Type B pancreatic cell (in vitro differentiated cells): ENCODE data around the gene DPP10. TPM values are rescaled to one million over a fixed set of nuclear protein-coding genes. Genes with fewer than 3 reads are reported as not detected.
"Not testable (repeated sequence)": the region's sequence is repeated elsewhere in the genome, so short reads cannot be mapped to it uniquely, and the experiment has no call there.

Experiments used
- DNase-seq: peaks from one replicate; pipeline ENCODE4 v3.0.0; 2021; ENCODE audit warnings: mixed read lengths; ENCODE audit not compliant: unreplicated experiment; ENCODE audit errors: extremely low spot score
- H3K27ac Mint-ChIP-seq: 2 replicates; pipeline ENCODE4 v1.8.0; 2021; ENCODE audit warnings: mild to moderate bottlenecking, mixed read lengths
- H3K27me3 Mint-ChIP-seq: 2 replicates; pipeline ENCODE4 v1.8.0; 2021; ENCODE audit warnings: mixed read lengths
- H3K36me3 Mint-ChIP-seq: 2 replicates; pipeline ENCODE4 v1.8.0; 2021; ENCODE audit warnings: mixed read lengths
- H3K4me1 Mint-ChIP-seq: one replicate; pipeline ENCODE4 v1.8.0; 2021; ENCODE audit warnings: mixed read lengths; ENCODE audit not compliant: unreplicated experiment
- H3K4me3 Mint-ChIP-seq: 2 replicates; pipeline ENCODE4 v1.8.0; 2021; ENCODE audit warnings: mild to moderate bottlenecking, mixed read lengths
- H3K9me3 Mint-ChIP-seq: 2 replicates; pipeline ENCODE4 v1.8.0; 2021; ENCODE audit warnings: mixed read lengths
- total RNA-seq: library from RNA; stranded (reverse); gene quantifications from 2 replicates; pipeline ENCODE4 v1.2.1, GENCODE V29; 2021; ENCODE audit warnings: low replicate concordance
- TF ChIP-seq, protein P1 (sequence below): fragments of 200-600 bp; sonication (generic); conservative IDR thresholded peaks from 2 replicates; pipeline ENCODE4 v1.5.0; 2021; ENCODE audit warnings: antibody characterized with exemption, mild to moderate bottlenecking

DPP10 gene
- total RNA-seq, 1 donor from 2014 or later: 8.8 TPM

DNA sequence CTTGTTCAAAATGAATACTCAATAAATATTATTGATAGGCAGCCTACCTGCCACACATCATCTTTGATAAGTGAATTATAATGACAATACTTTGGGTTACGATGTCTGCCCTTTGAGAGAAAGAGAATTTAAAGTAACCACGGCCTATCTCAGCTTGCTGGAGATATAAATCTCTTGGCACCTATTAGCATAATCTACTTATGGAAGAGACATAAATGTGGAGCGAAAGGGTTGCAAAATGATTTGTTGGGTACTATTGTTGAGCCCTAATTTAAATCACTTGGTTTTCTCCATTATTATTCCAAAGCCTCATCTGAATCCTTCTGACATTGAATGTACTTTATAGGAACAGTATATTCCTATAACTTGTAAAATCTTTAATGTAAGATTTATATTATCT, 520.1 kb downstream of the DPP10 start:
- Mint-ChIP-seq H3K27me3 (no peaks in the 10 kb centered on the region), H3K4me1 (no peaks in the 10 kb centered on the region), H3K9me3 (peaks cover 7% of the 10 kb centered on the region), H3K36me3 (no peaks in the 10 kb centered on the region), H3K4me3 (no peak overlapping the region), H3K27ac (no peak overlapping the region)
- DNase-seq: no peak
- TF ChIP-seq, protein P1, sequence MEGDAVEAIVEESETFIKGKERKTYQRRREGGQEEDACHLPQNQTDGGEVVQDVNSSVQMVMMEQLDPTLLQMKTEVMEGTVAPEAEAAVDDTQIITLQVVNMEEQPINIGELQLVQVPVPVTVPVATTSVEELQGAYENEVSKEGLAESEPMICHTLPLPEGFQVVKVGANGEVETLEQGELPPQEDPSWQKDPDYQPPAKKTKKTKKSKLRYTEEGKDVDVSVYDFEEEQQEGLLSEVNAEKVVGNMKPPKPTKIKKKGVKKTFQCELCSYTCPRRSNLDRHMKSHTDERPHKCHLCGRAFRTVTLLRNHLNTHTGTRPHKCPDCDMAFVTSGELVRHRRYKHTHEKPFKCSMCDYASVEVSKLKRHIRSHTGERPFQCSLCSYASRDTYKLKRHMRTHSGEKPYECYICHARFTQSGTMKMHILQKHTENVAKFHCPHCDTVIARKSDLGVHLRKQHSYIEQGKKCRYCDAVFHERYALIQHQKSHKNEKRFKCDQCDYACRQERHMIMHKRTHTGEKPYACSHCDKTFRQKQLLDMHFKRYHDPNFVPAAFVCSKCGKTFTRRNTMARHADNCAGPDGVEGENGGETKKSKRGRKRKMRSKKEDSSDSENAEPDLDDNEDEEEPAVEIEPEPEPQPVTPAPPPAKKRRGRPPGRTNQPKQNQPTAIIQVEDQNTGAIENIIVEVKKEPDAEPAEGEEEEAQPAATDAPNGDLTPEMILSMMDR: no peak

DNA sequence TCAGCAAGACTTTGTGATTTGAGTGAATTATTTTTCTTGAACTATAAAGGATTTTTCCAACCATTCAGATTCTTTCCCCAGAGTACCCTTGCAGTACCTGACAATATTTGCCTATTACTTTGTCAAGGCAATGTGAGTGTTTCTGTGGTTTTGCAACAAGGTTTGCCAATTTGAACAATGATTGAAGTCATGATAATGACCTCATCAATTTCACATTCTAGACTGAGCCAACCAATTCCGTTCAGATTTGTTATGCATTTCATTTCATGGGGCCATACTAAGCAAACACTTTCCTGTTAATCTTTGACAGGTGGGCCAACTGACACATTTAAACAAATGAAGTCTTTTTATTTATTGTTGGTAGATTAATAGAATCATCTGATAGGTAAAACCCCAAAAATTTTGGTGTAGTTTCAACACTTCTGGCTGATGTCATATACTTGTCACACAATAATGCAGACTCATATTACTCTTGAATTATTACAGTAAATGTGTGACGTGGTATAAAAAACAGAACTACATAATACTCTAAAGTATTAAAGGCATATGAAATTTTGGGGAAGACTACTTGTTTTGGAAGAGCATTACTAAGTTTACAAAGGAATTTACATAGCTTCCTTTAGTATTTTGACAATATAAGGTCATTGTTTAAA, 526.4 kb downstream of the DPP10 start:
- Mint-ChIP-seq H3K27ac (no peak overlapping the region), H3K4me1 (no peaks in the 10 kb centered on the region), H3K9me3 (peaks cover 7% of the 10 kb centered on the region), H3K36me3 (no peaks in the 10 kb centered on the region), H3K27me3 (no peaks in the 10 kb centered on the region), H3K4me3 (no peak overlapping the region)
- TF ChIP-seq, protein P1: no peak
- no peak for DNase-seq

DNA sequence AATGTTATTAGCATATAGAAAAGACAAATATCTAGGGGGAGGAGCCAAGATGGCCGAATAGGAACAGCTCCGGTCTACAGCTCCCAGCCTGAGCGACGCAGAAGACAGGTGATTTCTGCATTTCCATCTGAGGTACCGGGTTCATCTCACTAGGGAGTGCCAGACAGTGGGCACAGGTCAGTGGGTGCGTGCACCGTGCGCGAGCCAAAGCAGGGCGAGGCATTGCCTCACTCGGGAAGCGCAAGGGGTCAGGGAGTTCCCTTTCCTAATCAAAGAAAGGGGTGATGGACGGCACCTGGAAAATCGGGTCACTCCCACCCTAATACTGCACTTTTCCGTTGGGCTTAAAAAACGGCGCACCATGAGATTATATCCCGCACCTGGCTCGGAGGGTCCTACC, 561.9 kb downstream of the DPP10 start:
- H3K4me3 Mint-ChIP-seq, H3K36me3 Mint-ChIP-seq, H3K27me3 Mint-ChIP-seq, H3K4me1 Mint-ChIP-seq, DNase-seq, H3K27ac Mint-ChIP-seq, H3K9me3 Mint-ChIP-seq: not testable (repeated sequence)

DNA sequence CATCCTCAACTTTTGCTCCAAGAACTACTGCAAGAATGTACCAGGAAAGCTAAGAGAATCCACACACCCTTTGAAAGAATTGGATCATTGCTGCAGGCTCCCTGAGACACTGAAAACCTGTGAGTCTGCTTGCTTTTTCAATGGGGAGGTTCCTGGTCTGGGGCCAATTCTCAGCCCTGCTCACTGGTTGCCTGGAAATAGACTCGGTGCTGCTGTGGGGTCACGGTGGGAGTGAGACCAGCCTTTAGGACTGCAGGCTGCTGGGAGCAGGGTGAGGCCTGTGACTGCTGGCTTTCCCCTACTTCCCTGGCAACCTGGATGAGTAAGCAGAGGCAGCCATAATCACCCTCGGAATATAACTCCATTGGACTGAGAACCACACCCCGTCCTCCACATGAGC, 569.3 kb downstream of the DPP10 start:
- Mint-ChIP-seq H3K4me1 (no peaks in the 10 kb centered on the region), H3K27me3 (no peaks in the 10 kb centered on the region), H3K4me3 (no peak overlapping the region), H3K27ac (no peak overlapping the region), H3K9me3 (no peaks in the 10 kb centered on the region), H3K36me3 (no peaks in the 10 kb centered on the region)
- no peak for DNase-seq
- TF ChIP-seq, protein P1: no peak

DNA sequence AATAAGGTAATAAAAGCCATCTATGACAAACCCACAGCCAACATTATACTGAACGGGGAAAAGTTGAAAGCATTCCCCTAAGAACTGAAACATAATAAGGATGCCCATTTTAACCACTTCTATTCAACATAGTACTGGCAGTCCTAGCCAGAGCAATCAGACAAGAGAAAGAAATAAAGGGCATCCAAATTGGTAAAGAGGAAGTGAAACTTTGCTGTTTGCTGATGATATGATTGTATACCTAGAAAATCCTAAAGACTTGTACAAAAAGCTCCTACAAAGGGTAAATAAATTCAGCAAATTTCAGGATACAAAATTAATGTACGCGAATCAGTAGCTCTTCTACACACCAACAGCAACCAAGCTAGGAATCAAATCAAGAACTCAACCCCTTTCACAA, 579.6 kb downstream of the DPP10 start:
- not testable (repeated sequence) for H3K4me1 Mint-ChIP-seq, H3K27ac Mint-ChIP-seq, H3K27me3 Mint-ChIP-seq, H3K4me3 Mint-ChIP-seq, DNase-seq, H3K36me3 Mint-ChIP-seq
- H3K9me3 Mint-ChIP-seq: peaks cover 14% of the 10 kb centered on the region

DNA sequence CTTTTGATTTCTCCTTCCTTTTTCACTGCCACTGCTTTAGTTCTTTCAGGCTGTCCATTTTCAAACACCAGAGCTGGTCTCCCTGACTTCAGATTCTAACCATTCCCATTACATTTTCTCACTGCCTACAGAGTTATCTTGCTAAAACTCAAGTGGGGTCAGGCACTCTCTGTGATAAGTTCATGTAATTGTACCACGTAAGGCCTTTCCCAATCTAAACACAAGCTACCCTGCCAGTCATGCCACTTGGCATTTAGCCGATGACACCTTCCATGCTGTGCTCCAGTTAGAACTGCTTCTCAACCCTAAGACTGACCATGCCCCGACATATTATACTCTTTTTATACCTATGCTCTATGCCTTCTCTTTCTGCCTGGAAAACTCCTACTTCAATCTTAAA, 592.4 kb downstream of the DPP10 start:
- Mint-ChIP-seq H3K4me1 (no peaks in the 10 kb centered on the region), H3K9me3 (no peaks in the 10 kb centered on the region), H3K27ac (no peak overlapping the region), H3K36me3 (no peaks in the 10 kb centered on the region), H3K4me3 (no peak overlapping the region), H3K27me3 (no peaks in the 10 kb centered on the region)
- TF ChIP-seq, protein P1: no peak
- no peak for DNase-seq

DNA sequence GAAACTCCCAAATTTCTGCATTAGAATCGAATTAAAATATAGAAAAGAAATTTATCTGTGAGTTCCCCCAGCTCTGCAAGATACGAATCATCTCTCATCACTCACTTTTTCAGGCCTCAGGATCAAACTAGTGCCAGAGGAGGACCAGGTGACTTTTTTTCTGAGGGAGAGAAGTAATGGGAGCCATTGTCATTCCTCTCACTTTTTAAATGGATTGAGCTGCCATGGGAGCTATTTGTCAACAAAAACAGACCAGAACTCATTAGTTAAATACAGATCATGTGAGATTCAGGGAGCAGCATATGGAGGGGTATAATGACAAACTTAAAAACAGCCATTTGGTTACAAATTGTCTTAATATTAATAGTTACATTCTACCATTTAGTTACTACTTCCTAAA, 594.4 kb downstream of the DPP10 start:
- H3K36me3 Mint-ChIP-seq: no peaks in the 10 kb centered on the region
- TF ChIP-seq, protein P1: no peak
- peaks cover 5% of the 10 kb centered on the region for H3K9me3 Mint-ChIP-seq
- H3K27ac Mint-ChIP-seq: no peak overlapping the region
- no peaks in the 10 kb centered on the region for H3K4me1 Mint-ChIP-seq
- H3K4me3 Mint-ChIP-seq: no peak overlapping the region
- DNase-seq: no peak
- no peaks in the 10 kb centered on the region for H3K27me3 Mint-ChIP-seq
